Measurements from ENCODE around the gene DUSP2.

GRCh38 chr2:96145848-96146152 is 560 bp upstream of the DUSP2 start:
- no peak for TF ChIP-seq CTCF (IDR thresholded peaks at IDR 0.05)
- no peak for TF ChIP-seq EZH2 (IDR thresholded peaks at IDR 0.05; ENCODE audit: borderline replicate concordance, insufficient read depth, low read depth, low read length, poor library complexity, severe bottlenecking)

Data from B cell (primary cell).